KMS-11 (cell line): Measurements from ENCODE around the gene TNIP1.

ENCODE experiments used
- H2AFZ ChIP-seq: fragments of 200-600 bp; sonication (generic); 2 replicates; pipeline ENCODE4 v1.6.1; 2016; ENCODE audit warnings: antibody characterized with exemption, mixed run types, low read depth
- H3K27ac ChIP-seq: fragments of 200-600 bp; sonication (generic); 2 replicates; pipeline ENCODE4 v1.6.1; 2016; ENCODE audit warnings: mild to moderate bottlenecking, mixed run types
- H3K27me3 ChIP-seq: fragments of 200-600 bp; sonication (generic); 2 replicates; pipeline ENCODE4 v1.6.1; 2017; ENCODE audit warnings: mild to moderate bottlenecking, low read depth, mixed run types, moderate library complexity; ENCODE audit not compliant: insufficient read depth
- H3K36me3 ChIP-seq: fragments of 200-600 bp; sonication (generic); 2 replicates; pipeline ENCODE4 v1.6.1; 2017; ENCODE audit warnings: mild to moderate bottlenecking, mixed run types; ENCODE audit not compliant: insufficient read depth
- H3K4me1 ChIP-seq: fragments of 200-600 bp; sonication (generic); 2 replicates; pipeline ENCODE4 v1.6.1; 2016; ENCODE audit warnings: mild to moderate bottlenecking, low read depth, mixed run types; ENCODE audit not compliant: poor library complexity, severe bottlenecking
- H3K4me2 ChIP-seq: fragments of 200-600 bp; sonication (generic); 2 replicates; pipeline ENCODE4 v1.7.0; 2016; ENCODE audit warnings: mild to moderate bottlenecking, mixed run types
- H3K4me3 ChIP-seq: fragments of 200-600 bp; sonication (generic); IDR thresholded peaks from 2 replicates; pipeline ENCODE4 v1.6.1; 2017; ENCODE audit warnings: low read depth, low read length, mixed read lengths; ENCODE audit not compliant: insufficient read depth
- H3K79me2 ChIP-seq: fragments of 200-600 bp; sonication (generic); 2 replicates; pipeline ENCODE4 v1.6.1; 2016; ENCODE audit warnings: low read depth, mixed run types; ENCODE audit not compliant: insufficient read depth
- H3K9ac ChIP-seq: fragments of 200-600 bp; sonication (generic); 2 replicates; pipeline ENCODE4 v1.6.1; 2016; ENCODE audit warnings: mild to moderate bottlenecking, mixed run types
- H4K20me1 ChIP-seq: fragments of 200-600 bp; sonication (generic); 2 replicates; pipeline ENCODE4 v1.6.1; 2016; ENCODE audit warnings: mild to moderate bottlenecking, mixed run types; ENCODE audit not compliant: insufficient read depth
- TF ChIP-seq, protein P1 (sequence below): fragments of 200-600 bp; sonication (generic); conservative IDR thresholded peaks from 2 replicates; pipeline ENCODE4 v1.6.1; 2017; ENCODE audit warnings: low read depth, mild to moderate bottlenecking, antibody characterized with exemption, low read length, moderate library complexity, mixed read lengths

TNIP1 gene

DNA sequence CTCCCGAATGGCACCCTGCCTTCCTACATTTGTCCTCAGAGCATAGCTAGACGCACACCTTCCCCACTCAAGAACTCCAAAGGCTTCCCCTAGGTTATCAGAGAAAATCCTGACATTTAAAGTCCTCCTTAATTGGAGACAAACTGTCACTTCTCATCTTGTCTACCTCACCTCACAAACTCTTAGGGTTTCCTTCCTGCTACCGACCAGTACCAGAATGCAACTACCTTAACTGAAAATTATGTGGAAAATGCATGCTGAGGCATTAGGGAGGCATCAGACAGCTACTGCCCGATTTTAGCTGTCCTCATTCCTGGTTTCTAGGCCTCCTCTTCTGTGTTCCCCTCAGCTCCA, 17.9 kb upstream of the TNIP1 start:
- H3K4me1 ChIP-seq: peaks cover 32% of the 10 kb centered on the region
- no peaks in the 10 kb centered on the region for H3K27me3 ChIP-seq
- no peak overlapping the region for H3K4me3 ChIP-seq
- H3K27ac ChIP-seq: no peak overlapping the region
- TF ChIP-seq, protein P1, sequence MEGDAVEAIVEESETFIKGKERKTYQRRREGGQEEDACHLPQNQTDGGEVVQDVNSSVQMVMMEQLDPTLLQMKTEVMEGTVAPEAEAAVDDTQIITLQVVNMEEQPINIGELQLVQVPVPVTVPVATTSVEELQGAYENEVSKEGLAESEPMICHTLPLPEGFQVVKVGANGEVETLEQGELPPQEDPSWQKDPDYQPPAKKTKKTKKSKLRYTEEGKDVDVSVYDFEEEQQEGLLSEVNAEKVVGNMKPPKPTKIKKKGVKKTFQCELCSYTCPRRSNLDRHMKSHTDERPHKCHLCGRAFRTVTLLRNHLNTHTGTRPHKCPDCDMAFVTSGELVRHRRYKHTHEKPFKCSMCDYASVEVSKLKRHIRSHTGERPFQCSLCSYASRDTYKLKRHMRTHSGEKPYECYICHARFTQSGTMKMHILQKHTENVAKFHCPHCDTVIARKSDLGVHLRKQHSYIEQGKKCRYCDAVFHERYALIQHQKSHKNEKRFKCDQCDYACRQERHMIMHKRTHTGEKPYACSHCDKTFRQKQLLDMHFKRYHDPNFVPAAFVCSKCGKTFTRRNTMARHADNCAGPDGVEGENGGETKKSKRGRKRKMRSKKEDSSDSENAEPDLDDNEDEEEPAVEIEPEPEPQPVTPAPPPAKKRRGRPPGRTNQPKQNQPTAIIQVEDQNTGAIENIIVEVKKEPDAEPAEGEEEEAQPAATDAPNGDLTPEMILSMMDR: no peak
- H3K9ac ChIP-seq: no peak overlapping the region
- H2AFZ ChIP-seq: no peak overlapping the region
- no peak overlapping the region for H3K4me2 ChIP-seq
- H3K79me2 ChIP-seq: no peaks in the 10 kb centered on the region
- no peaks in the 10 kb centered on the region for H3K36me3 ChIP-seq
- H4K20me1 ChIP-seq: no peaks in the 10 kb centered on the region

GRCh38 chr5:151097820-151098767, 17.3 kb upstream of the TNIP1 start:
- H3K27me3 ChIP-seq: no peaks in the 10 kb centered on the region
- H3K79me2 ChIP-seq: no peaks in the 10 kb centered on the region
- TF ChIP-seq, protein P1: no peak
- no peak overlapping the region for H3K4me2 ChIP-seq
- H2AFZ ChIP-seq: no peak overlapping the region
- H3K27ac ChIP-seq: no peak overlapping the region
- no peaks in the 10 kb centered on the region for H4K20me1 ChIP-seq
- H3K4me1 ChIP-seq: peaks cover 39% of the 10 kb centered on the region
- no peak overlapping the region for H3K4me3 ChIP-seq
- H3K9ac ChIP-seq: no peak overlapping the region
- H3K36me3 ChIP-seq: no peaks in the 10 kb centered on the region

- no peak overlapping the region for H3K4me3 ChIP-seq
- no peaks in the 10 kb centered on the region for H3K36me3 ChIP-seq
- H2AFZ ChIP-seq: no peak overlapping the region
- H4K20me1 ChIP-seq: no peaks in the 10 kb centered on the region
- H3K4me2 ChIP-seq: no peak overlapping the region
- no peaks in the 10 kb centered on the region for H3K79me2 ChIP-seq
- TF ChIP-seq, protein P1: no peak
- H3K9ac ChIP-seq: no peak overlapping the region
- no peak overlapping the region for H3K27ac ChIP-seq
- H3K27me3 ChIP-seq: no peaks in the 10 kb centered on the region
- peaks cover 45% of the 10 kb centered on the region for H3K4me1 ChIP-seq
These were observed 16.2 kb upstream of the TNIP1 start for GRCh38 chr5:151097061-151097460.

DNA sequence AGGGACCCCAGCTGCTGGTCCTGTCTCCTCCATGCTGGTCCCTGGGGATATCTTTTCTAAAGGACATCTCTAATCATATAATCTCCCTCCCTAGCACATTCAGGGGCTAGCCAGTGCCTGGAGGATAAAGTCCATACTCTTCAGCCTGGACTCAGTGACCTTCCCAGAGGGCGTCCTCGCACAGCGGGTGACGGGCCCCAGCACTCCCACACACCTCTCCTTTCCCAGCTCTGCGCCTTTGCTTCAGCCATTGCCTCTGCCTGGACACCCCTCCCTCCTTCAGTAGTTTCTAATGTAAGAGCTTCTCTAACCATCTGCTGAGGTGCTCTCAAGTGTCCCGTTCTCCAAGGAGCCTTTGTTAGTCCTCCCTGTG, 15.2 kb upstream of the TNIP1 start:
- no peak overlapping the region for H3K9ac ChIP-seq
- no peak overlapping the region; the same call in 1 of the 2 replicates for H3K27ac ChIP-seq
- no peaks in the 10 kb centered on the region for H3K27me3 ChIP-seq
- H4K20me1 ChIP-seq: no peaks in the 10 kb centered on the region
- H3K4me3 ChIP-seq: no peak overlapping the region
- peaks cover 45% of the 10 kb centered on the region for H3K4me1 ChIP-seq
- H2AFZ ChIP-seq: no peak overlapping the region
- H3K36me3 ChIP-seq: no peaks in the 10 kb centered on the region
- TF ChIP-seq, protein P1: no peak
- peak overlapping the region; percentile 72; the same call in 1 of the 2 replicates for H3K4me2 ChIP-seq
- H3K79me2 ChIP-seq: no peaks in the 10 kb centered on the region
